Measurements from ENCODE around the gene TST. TPM values are rescaled to one million over a fixed set of nuclear protein-coding genes. Genes with fewer than 3 reads are reported as not detected.

The TST gene
- total RNA-seq, 1 donor from 2014 or later: 19.3 TPM

DNA sequence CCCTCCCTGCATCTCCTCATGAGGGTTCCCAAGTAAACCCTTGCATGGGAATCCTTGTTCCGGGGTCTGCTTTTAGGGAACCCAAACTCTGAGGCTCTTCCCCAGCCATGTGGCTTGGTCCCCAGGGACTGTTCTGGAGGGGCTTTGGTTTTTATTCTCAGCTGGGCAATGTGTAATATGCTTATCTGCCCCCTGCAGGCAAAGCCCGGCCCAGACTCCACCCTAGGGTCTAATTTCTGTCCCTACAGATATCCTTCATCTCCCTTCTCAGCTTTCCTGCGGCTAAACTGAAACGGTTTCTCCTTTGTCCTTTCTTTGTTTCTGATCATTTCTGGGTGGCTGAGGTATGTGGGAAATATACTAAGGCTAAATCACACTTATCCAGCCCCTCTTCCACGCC is 37.1 kb downstream of the TST start:
- no peak for DNase-seq

- no peak for DNase-seq
Observed at GRCh38 chr22:36981247-36981775, 37.9 kb downstream of the TST start.

DNA sequence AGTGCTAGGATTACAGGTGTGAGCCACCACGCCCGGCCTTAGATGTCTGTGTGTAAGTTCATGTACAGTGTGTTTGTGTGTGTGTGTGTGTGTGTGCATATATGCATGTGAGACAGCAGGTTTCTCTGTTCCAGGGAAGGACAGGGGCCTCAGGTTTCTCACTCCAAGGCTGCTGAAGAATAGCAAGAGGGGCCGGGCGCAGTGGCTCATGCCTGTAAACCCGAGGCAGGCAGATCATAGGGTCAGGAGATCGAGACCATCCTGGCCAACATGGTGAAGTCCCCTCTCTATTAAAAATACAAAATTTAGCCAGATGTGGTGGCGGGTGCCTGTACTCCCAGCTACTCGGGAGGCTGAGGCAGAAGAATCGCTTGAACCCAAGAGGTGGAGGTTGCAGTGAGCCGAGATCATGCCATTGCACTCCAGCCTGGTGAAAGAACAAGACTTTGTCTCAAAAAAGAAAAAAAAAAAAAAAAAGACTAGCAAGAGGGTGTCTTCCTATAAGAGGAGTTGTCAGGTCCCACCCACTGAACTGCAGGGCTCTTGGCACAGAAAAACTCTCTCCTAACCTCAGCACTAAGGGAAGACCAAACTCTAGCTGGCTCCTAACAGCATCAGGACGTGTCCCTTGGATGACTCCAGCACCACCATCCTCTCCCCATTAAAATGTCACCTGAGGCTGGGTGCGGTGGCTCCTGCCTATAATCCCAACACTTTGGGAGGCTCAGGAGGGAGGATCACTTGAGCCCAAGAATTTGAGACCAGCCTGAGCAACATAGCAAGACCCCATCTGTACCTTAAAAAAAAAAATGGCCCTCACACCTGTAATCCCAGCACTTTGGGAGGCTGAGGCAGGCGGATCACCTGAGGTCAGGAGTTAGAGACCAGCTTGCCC is 40.0 kb downstream of the TST start:
- DNase-seq: no peak

- DNase-seq: peak; percentile 89
Observed at GRCh38 chr22:36977947-36978660, 41.1 kb downstream of the TST start.

DNA sequence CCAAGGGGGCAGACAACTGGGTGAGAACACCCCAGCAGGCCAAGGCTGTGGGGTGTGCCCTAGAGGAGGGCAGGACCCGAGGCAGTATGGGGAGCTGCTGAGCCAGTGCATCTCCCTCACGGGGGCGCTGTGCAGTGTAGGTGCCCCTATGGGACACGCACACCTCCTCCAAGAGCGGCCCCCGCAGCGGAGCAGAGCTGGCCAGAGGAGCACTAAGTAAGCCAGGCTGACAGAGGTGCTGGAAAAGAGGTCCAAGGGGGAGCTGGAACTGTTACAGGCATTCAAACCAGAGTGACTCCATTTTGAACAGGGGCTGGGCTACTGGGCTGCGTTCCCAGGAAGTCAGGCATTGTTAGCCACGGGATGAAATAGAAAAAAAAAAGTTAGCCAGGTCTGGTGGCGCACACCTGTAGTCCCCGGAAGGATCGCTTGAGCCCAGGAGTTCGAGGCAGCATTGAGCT is 41.8 kb downstream of the TST start:
- DNase-seq: no peak

- DNase-seq: no peak
Observed at GRCh38 chr22:36976606-36977005, 42.6 kb downstream of the TST start.

DNA sequence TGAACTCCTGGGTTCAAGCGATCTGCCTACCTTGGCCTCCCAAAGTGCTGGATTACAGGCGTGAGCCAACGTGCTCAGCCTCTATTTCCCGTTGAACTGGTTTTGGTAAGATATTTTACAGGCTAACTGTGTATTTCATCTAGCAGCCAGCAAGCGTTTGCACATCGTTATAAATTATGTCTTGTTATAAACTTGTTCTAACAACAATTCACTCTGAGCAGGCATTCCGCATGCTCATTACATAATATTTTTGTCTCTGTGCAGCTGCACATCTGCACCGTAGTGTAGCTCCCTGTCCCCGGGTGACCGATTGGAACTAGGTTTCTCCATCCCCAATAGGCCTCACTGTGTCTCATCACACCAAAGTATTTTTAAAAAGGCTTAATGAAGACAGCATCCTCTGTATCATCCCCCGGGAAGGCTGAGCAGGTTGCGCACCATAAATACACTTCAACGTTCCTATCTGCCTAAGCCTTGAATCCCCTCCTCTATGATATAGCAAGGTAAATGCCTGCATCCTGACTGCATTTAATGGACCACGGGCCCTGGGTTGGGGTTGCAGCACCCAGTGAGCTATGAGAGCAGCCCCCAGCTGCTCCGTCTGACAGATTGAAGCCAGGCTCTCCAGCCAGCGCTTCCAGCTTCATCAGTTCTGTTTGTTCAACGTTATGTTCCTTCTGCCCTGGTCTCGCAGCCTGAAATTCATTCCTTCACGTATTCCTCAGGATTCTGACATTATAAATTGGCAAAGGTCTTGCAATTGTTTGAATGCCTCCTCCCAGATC is 47.7 kb downstream of the TST start:
- DNase-seq: no peak

DNA sequence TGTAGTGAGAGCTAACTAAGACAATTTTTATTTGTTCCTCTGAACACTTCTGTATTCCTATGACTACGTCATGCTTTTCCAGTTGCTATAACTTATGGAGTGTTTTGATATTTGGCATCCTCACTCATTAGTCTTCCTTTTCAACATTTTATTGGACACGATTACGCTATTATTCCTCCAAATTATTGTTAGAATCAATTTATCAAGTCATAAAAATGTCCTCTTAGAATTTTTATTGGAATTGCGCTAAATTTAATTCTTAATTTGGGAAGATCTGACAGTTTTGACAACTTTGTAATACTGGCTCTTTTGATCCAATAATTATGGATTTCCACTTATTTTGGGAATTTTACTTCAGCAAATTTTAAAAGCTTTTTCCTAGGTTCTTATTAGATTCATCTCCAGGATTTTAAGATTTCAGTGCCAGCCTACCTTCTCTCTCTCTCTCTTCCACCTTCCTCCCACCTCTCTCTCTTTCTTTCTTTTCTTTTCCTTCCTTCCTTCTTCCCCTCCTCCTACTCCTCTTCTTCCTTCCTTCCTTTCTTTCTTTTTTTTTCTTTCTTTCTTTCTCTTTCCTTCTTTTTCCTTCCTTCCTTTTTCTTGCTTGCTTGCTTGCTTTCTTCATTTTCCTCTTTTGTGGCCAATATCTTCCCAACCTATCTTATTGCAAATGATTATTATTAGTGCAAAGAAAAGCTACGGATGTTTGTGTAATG is 50.8 kb downstream of the TST start:
- DNase-seq: no peak

GRCh38 chr22:36966851-36967540 is 52.3 kb downstream of the TST start:
- DNase-seq: no peak

GRCh38 chr22:36965696-36966095 is 53.6 kb downstream of the TST start:
- DNase-seq: no peak

- DNase-seq: no peak
Observed at GRCh38 chr22:36964106-36964505, 55.1 kb downstream of the TST start.

- DNase-seq: no peak
Observed at GRCh38 chr22:36963302-36963701, 55.9 kb downstream of the TST start.

GRCh38 chr22:36961626-36962025 is 57.6 kb downstream of the TST start:
- no peak for DNase-seq

Small RNA genes lying within 50 kb of the gene (small RNA-seq; reads per million reads assigned to genes)
- not detected for gene RF00019 (ENCODE audit: low replicate concordance)

Other genes with a start within 250 kb of the TST start
- gene IFT27, start 243.3 kb downstream of the TST start, total RNA-seq: 12.8 TPM
- not detected for gene PVALB, start 202.4 kb downstream of the TST start, total RNA-seq
- 10.2 TPM for gene NCF4, start 158.4 kb downstream of the TST start, total RNA-seq
- 5.3 TPM for gene CSF2RB, start 105.8 kb downstream of the TST start, total RNA-seq
- gene MPST, start 295 bp upstream of the TST start, total RNA-seq: 39.3 TPM
- 11.7 TPM for gene KCTD17, start 32.3 kb upstream of the TST start, total RNA-seq
- gene TMPRSS6, start 90.3 kb upstream of the TST start, total RNA-seq: 0.59 TPM
- gene IL2RB, start 130.5 kb upstream of the TST start, total RNA-seq: 0.99 TPM
- 15.0 TPM for gene C1QTNF6, start 168.8 kb upstream of the TST start, total RNA-seq
- gene SSTR3, start 193.0 kb upstream of the TST start, total RNA-seq: not detected
- 5.7 TPM for gene RAC2, start 224.8 kb upstream of the TST start, total RNA-seq

Measured in skin of body (tissue), 3 donors.